Measurements from ENCODE around the gene SHB. TPM values are rescaled to one million over a fixed set of nuclear protein-coding genes. Genes with fewer than 3 reads are reported as not detected.

The SHB gene
- total RNA-seq, 2 experiments from 2014 or later, result 0.41 to 1.0 TPM

- ChIA-PET CTCF (ENCODE audit: unreplicated experiment) (no interaction called here), POLR2A (no interaction called here)
- H3K4me2 ChIP-seq (ENCODE audit: low read length), result no peak overlapping the region
- no peaks in the 10 kb centered on the region for H3K4me1 ChIP-seq (ENCODE audit: insufficient read depth, low read length, poor library complexity, severe bottlenecking)
- H3K27ac ChIP-seq (ENCODE audit: low read depth, low read length, poor library complexity, severe bottlenecking), result no peak overlapping the region
- H4K20me1 ChIP-seq (ENCODE audit: insufficient read depth, low read length), result no peaks in the 10 kb centered on the region
- no TSS peak for BruUV-seq (replicated peaks)
- intact Hi-C loops (cut with micrococcal nuclease; ENCODE audit: unreplicated experiment), result no loop called here
- no peak overlapping the region for H2AFZ ChIP-seq (ENCODE audit: low read length)
- no peak for DNase-seq (ENCODE audit: low spot score)
- H3K9me3 ChIP-seq (ENCODE audit: low read length), result no peaks in the 10 kb centered on the region
- TF ChIP-seq CTCF (conservative IDR thresholded peaks at IDR 0.05; ENCODE audit: low read length) (no peak), EZH2phosphoT487 (IDR thresholded peaks at IDR 0.05; ENCODE audit: borderline replicate concordance, low read depth, low read length) (no peak)
- no peaks in the 10 kb centered on the region for H3K79me2 ChIP-seq (ENCODE audit: insufficient read depth, low read depth, low read length)
- H3K9me2 ChIP-seq (ENCODE audit: insufficient read depth, low read length), result no peaks in the 10 kb centered on the region
- H3K36me3 ChIP-seq (ENCODE audit: insufficient read depth, low read length), result no peaks in the 10 kb centered on the region
- H3K4me3 ChIP-seq (ENCODE audit: low read depth, low read length, poor library complexity, severe bottlenecking), result no peak overlapping the region
These were observed 27.3 kb downstream of the SHB start for GRCh38 chr9:38041564-38042243.

GRCh38 chr9:38039907-38040682 lies 28.9 kb downstream of the SHB start:
- Histone ChIP-seq H3K27ac (ENCODE audit: low read depth, low read length, poor library complexity, severe bottlenecking) (no peak overlapping the region), H3K4me2 (ENCODE audit: low read length) (no peak overlapping the region)
- CTCF ChIA-PET (ENCODE audit: unreplicated experiment), result no interaction called here

More at GRCh38 chr9:38039907-38040682, 28.9 kb downstream of the SHB start:
- no peaks in the 10 kb centered on the region for H3K36me3 ChIP-seq (ENCODE audit: insufficient read depth, low read length)
- H3K9me2 ChIP-seq (ENCODE audit: insufficient read depth, low read length), result no peaks in the 10 kb centered on the region
- TF ChIP-seq EZH2phosphoT487 (IDR thresholded peaks at IDR 0.05; ENCODE audit: borderline replicate concordance, low read depth, low read length), result no peak
- no peak for TF ChIP-seq CTCF (conservative IDR thresholded peaks at IDR 0.05; ENCODE audit: low read length)
- BruUV-seq (replicated peaks), result no TSS peak
- H3K79me2 ChIP-seq (ENCODE audit: insufficient read depth, low read depth, low read length), result no peaks in the 10 kb centered on the region
- H3K4me3 ChIP-seq (ENCODE audit: low read depth, low read length, poor library complexity, severe bottlenecking), result no peak overlapping the region
- H2AFZ ChIP-seq (ENCODE audit: low read length), result no peak overlapping the region
- POLR2A ChIA-PET, result no interaction called here
- no peaks in the 10 kb centered on the region for H3K4me1 ChIP-seq (ENCODE audit: insufficient read depth, low read length, poor library complexity, severe bottlenecking)
- no peak for DNase-seq (ENCODE audit: low spot score)
- H3K9me3 ChIP-seq (ENCODE audit: low read length), result no peaks in the 10 kb centered on the region
- intact Hi-C loops (cut with micrococcal nuclease; ENCODE audit: unreplicated experiment), result no loop called here
- H4K20me1 ChIP-seq (ENCODE audit: insufficient read depth, low read length), result no peaks in the 10 kb centered on the region
